HL-60 (cell line): ENCODE measurements around the gene FREM2.

Experiments used
- GABPA ChIP-seq: IDR thresholded peaks from 2 replicates; pipeline ENCODE4 v1.6.1; 2012; ENCODE audit warnings: low read depth
- POLR2AphosphoS5 ChIP-seq: IDR thresholded peaks from 2 replicates; pipeline ENCODE4 v1.6.1; 2012; ENCODE audit warnings: low read depth
- SPI1 ChIP-seq: IDR thresholded peaks from 2 replicates; pipeline ENCODE4 v1.6.1; 2012; ENCODE audit warnings: low read depth, mild to moderate bottlenecking, borderline replicate concordance
- TF ChIP-seq, protein P1 (sequence below): IDR thresholded peaks from one replicate; pipeline ENCODE4 v1.5.1; 2011; ENCODE audit warnings: low read length, control low read depth, inconsistent platforms; ENCODE audit not compliant: insufficient read depth
- TF ChIP-seq, protein P2 (sequence below): IDR thresholded peaks from 2 replicates; pipeline ENCODE4 v1.6.1; 2012; ENCODE audit warnings: low read depth; ENCODE audit not compliant: insufficient replicate concordance

DNA sequence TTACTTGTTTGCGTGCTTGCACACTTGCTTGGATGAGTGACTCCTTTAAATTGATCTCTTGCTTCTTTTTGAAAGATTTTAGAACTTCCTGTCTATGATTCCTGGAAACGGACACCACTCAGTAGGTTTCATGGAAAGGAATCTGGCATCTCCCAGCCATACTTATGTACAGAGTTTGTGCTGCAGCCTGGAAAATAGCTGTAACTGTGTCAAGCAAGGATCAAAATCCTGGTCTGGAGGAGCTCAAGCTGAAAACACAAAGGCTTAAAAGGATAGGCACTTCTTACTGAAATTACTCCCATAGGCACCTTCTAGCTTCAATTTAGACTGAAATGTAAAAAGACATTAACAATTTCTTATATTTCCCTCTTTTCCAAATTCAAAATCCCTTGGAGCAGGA, 1.4 kb upstream of the FREM2 start:
- TF ChIP-seq, protein P1, sequence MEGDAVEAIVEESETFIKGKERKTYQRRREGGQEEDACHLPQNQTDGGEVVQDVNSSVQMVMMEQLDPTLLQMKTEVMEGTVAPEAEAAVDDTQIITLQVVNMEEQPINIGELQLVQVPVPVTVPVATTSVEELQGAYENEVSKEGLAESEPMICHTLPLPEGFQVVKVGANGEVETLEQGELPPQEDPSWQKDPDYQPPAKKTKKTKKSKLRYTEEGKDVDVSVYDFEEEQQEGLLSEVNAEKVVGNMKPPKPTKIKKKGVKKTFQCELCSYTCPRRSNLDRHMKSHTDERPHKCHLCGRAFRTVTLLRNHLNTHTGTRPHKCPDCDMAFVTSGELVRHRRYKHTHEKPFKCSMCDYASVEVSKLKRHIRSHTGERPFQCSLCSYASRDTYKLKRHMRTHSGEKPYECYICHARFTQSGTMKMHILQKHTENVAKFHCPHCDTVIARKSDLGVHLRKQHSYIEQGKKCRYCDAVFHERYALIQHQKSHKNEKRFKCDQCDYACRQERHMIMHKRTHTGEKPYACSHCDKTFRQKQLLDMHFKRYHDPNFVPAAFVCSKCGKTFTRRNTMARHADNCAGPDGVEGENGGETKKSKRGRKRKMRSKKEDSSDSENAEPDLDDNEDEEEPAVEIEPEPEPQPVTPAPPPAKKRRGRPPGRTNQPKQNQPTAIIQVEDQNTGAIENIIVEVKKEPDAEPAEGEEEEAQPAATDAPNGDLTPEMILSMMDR = no peak
- no peak for TF ChIP-seq POLR2AphosphoS5
- no peak for TF ChIP-seq GABPA
- TF ChIP-seq SPI1 = no peak
- TF ChIP-seq, protein P2, sequence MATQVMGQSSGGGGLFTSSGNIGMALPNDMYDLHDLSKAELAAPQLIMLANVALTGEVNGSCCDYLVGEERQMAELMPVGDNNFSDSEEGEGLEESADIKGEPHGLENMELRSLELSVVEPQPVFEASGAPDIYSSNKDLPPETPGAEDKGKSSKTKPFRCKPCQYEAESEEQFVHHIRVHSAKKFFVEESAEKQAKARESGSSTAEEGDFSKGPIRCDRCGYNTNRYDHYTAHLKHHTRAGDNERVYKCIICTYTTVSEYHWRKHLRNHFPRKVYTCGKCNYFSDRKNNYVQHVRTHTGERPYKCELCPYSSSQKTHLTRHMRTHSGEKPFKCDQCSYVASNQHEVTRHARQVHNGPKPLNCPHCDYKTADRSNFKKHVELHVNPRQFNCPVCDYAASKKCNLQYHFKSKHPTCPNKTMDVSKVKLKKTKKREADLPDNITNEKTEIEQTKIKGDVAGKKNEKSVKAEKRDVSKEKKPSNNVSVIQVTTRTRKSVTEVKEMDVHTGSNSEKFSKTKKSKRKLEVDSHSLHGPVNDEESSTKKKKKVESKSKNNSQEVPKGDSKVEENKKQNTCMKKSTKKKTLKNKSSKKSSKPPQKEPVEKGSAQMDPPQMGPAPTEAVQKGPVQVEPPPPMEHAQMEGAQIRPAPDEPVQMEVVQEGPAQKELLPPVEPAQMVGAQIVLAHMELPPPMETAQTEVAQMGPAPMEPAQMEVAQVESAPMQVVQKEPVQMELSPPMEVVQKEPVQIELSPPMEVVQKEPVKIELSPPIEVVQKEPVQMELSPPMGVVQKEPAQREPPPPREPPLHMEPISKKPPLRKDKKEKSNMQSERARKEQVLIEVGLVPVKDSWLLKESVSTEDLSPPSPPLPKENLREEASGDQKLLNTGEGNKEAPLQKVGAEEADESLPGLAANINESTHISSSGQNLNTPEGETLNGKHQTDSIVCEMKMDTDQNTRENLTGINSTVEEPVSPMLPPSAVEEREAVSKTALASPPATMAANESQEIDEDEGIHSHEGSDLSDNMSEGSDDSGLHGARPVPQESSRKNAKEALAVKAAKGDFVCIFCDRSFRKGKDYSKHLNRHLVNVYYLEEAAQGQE = no peak
